ENCODE data around the gene FOXF1. TPM values are rescaled to one million over a fixed set of nuclear protein-coding genes. Genes with fewer than 3 reads are reported as not detected.

Gene FOXF1
- total RNA-seq, 2 experiments from 2014 or later, result not detected

DNA sequence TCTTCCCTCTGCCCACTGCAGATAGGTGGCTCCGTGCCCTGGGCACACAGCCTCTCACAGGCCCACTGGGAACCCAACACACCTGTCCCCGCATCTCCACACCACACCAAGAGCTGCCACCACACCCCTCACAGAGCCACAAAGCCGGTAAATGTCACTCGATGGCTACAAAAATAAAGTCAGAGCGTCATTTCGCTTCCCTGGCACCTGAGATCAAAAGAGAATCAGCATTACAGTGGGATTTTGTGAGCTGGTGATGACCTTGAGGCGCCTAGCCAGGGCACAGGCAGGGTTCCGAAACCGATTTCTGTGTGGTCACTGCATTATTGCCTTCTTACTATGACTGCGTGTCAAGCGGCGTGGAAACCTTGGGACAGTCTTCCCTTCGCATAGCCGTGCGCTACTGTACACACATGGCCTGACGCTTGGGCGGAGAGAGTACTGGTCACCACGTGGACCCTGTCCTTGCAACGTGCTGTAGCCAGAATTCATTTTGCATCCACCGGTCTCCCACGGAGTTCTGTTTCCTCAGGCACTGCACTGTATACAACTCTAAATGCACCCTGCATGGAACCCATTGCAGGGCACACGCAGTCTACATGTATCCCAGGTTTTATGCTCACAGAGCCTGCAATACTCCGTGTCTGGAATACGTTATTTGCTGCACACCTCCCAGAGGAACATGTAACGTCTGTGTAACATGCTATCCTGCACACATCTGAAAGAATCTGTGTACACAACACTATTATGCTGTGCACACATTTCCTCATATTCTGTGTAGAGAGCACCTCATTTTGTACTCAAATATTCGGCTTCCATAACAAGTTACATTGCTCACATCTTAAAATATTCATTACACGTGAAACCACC lies 5.8 kb upstream of the FOXF1 start:
- H3K36me3 Mint-ChIP-seq (ENCODE audit: low read depth), result peaks cover 10% of the 10 kb centered on the region
- ChIA-PET CTCF (no interaction called here), POLR2A (no interaction called here)
- H3K9me3 Mint-ChIP-seq, result no peaks in the 10 kb centered on the region
- peak overlapping the region; percentile 11 for H3K4me3 Mint-ChIP-seq
- H3K4me1 Mint-ChIP-seq, result peaks cover 18% of the 10 kb centered on the region
- peaks cover 87% of the 10 kb centered on the region for H3K27me3 Mint-ChIP-seq
- H3K27ac Mint-ChIP-seq, result no peak overlapping the region
- DNase-seq, result no peak

DNA sequence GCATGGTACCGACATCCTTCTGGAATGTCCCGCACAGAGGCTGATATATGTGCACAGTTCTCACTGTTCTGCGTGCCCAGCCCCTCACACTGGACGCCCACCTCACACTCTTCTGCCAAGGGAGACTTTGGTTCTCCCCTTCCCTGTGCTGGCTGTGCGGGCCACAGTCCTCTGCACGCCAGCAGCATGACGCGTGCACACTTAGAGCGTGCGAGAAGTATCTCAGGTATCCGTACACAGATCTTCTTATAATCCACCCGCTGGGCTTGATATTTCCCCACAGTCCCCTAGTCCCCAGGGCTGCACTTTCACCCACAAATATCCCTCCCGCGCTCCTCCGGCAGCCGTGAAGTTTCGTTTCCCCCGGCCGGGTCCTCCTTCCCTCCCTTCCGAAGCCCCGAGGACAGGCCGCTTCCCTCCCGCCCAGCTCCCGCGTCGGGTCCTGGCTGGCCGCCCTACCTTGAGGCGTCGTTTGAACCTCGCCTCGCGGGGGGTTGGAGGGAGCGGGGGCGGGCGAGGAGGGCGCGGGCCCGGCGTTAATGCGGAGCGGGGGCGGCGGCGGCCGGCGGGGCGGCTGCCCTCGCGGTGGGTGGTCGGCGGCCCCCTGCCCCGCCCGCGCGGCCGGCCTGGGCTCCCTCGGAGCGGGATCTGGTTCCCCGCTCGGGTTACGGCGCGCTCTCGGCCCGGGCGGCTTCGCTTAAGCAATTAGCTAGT lies 5.0 kb upstream of the FOXF1 start:
- POLR2A ChIA-PET, result no interaction called here
- H3K36me3 Mint-ChIP-seq (ENCODE audit: low read depth), result peaks cover 10% of the 10 kb centered on the region
- H3K27me3 Mint-ChIP-seq, result peaks cover 79% of the 10 kb centered on the region
- H3K27ac Mint-ChIP-seq, result no peak overlapping the region
- peak overlapping the region; percentile 11 for H3K4me3 Mint-ChIP-seq
- CTCF ChIA-PET, result no interaction called here
- DNase-seq, result no peak
- H3K4me1 Mint-ChIP-seq, result peaks cover 18% of the 10 kb centered on the region
- H3K9me3 Mint-ChIP-seq, result no peaks in the 10 kb centered on the region

DNA sequence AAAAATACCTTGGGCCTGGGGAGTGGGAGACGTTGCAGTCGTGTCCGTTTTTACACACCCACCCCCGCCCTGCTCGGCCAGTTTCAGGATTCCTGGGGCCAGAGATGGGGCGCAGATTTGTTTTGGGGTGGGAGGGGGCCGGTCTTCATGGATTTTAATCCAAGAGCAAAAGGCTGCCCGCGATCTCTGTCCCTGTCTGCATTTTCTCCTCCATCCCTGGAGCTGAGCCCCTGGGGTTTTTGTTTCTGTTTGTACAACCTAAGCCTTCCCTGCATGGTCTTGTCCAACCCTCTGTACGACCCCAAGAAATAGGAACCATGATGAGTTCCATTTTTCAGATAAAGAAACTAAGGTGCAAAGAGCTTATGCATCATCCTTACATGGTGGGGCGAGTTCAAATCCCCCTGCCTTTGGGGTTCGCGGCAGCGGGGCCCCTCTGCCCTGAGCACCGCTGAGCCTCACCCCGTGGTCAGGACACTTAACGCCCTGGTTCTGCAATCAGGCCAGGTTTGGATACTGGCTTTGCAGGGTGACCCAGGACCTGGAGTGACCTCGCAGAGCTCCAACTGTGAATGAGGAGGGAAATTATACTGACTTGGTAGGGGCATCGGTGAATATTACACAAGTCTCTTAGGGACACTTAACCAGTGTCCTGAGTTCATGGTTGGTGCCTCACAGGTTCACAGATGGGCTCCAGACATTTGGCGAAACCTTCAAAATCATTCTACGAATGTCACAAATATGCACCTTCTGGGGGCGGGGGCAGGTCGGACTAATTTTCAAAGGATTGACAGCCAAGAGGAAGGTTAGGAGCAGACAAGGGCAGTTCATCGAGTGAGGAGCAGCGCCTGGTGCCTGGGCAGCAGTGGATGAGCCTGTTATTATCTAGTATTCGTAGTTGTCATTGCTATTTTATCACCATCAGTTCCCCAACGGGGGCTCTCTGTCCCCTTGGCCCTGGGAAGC lies 4.1 kb upstream of the FOXF1 start:
- Mint-ChIP-seq H3K27me3 (peaks cover 73% of the 10 kb centered on the region), H3K4me3 (peak overlapping the region; percentile 11), H3K4me1 (peaks cover 21% of the 10 kb centered on the region), H3K9me3 (no peaks in the 10 kb centered on the region), H3K27ac (no peak overlapping the region), H3K36me3 (ENCODE audit: low read depth) (peaks cover 10% of the 10 kb centered on the region)
- ChIA-PET POLR2A (no interaction called here), CTCF (interaction anchor here (0.8 kb wide), 1 partner anchor 555 kb away, joined by 3 read pairs; no protein-coding TSS in a partner anchor)
- no peak for DNase-seq

DNA sequence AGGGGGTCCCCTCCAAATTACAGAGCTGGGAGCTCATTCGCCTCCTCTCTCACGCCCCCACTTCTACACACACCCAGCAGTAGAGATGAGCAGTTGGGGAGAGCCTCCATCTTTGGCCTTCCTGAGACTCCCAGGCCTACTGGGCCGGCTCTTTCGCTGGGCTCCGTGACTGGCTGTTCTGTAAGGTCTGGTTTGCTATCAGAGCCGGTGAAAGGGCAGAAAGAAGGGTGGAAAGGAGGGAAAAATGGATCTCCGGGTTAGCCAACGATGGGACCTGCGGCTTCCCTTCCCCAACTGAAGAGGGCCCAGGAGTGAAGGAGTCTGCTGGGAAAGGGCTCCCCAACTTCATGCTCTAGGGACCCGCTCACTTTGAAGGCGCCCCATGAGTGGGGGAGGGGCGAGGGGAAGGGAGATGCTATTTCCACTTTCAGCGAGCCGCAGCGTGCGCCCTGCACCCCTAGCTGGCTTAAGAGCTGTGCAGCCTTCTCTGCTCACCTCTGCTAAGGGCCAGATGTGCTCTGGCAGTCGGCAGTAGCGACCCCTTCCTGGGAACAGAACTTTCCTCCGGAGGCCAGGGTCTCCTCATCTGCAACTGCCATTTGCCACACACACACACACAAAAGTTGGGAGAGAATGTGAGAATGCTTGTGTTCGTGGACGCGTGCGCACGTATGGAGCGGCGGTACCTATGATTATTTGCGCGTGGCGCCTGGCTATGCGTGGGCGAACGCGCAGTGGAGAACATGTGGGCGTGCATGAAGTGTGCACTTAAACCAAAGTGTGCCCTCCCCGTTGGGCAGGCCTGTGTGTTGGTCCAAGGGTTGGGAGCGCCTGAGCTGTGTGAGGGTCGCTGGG lies 2.9 kb upstream of the FOXF1 start:
- Mint-ChIP-seq H3K27ac (peak overlapping the region; percentile 59), H3K36me3 (ENCODE audit: low read depth) (peaks cover 10% of the 10 kb centered on the region), H3K27me3 (peaks cover 69% of the 10 kb centered on the region), H3K4me1 (peaks cover 23% of the 10 kb centered on the region), H3K9me3 (no peaks in the 10 kb centered on the region), H3K4me3 (peak overlapping the region; percentile 6)
- ChIA-PET POLR2A (no interaction called here), CTCF (no interaction called here)
- DNase-seq, result no peak

DNA sequence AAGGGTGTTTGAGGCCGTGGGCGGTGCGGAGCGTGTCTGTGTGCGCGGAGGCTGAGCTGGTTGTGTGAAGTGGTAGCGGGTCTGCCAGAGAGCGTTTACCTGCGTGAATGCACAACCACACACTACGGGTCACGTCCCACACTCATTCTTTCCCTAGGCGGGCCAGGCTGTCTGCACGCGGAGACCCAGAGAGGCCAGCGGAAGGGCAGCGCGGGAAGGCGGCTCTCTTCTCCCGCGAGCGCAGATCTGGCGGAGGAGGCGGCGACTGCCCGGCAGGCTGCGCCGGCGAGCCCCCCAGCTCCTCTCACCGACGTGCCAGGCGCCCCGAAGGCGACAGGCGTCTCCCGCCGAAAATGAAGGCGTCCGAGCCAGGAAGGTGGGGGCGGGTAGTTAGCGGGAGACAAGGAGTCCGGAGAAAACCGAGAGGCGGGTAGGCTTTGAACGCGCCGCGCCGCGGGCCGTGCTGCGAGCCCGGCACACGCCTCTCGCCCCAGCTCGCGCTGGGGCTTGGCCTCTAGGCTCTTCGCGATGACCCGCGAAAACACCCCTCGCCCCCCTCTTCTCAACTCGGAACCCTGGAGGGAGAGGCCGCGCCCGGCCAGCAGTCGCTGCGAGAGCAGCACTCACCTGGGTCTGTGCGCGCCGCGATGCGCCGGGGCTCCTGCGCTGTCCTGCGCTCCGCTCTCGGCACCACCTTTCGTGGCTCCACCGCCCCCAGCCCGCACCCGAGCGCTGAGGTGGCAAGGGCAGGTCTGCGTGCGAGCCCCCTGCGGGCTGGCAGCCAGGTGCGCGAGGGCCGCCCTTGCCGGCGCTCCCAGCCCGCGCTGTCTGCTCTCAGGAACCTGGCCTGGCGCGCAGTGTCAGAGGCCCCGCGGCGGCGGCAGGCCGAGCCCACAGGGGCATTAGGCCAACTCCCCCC lies 2.0 kb upstream of the FOXF1 start:
- H3K36me3 Mint-ChIP-seq (ENCODE audit: low read depth), result peaks cover 10% of the 10 kb centered on the region
- CTCF ChIA-PET, result no interaction called here
- H3K27ac Mint-ChIP-seq, result peak overlapping the region; percentile 59

DNA sequence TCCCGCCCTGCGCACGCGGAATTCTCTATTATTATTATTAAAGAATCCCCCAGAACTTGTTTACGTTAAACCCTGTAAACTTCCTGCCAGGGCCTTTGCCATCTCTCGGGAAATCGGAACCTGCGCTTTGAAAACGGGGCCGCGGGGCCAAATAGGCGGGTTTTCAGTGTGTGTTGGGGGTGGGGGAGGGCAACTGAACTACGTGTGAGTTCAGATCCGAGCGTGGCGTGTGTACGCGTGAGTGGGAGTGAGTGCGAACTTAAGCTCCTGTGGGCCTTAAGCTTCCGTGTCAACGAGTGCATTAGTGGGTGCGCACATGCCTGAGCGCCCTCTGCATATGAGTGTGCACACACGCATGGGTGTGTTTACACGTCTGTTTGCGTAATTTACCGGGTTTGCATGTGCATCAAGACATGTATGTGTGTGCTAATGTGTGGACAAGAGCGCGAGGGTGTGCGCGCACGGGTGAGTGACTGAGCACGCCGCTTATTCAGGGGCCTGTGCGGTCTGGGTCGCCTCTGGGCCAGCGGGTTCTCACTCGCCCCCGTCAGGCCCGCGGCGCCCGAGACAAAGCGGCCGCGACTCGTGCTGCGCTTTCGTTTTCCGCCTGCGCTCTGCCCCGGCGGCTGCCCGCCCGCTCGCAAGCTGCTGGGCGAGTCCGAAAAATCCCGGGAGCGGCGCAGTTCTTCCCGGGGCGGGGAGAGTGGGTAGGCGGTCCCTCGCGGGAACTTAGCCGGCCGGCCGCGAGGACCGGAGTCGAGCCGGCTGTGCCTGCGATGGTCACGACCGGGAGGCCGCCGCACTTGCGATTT lies 1.2 kb upstream of the FOXF1 start:
- Mint-ChIP-seq H3K27ac (peak overlapping the region; percentile 44), H3K27me3 (peaks cover 67% of the 10 kb centered on the region), H3K36me3 (ENCODE audit: low read depth) (peaks cover 10% of the 10 kb centered on the region), H3K9me3 (no peaks in the 10 kb centered on the region), H3K4me3 (peak overlapping the region; percentile 74), H3K4me1 (peaks cover 26% of the 10 kb centered on the region)
- peak; percentile 28 for DNase-seq
- ChIA-PET POLR2A (no interaction called here), CTCF (no interaction called here)

More for the DNA sequence above, 2.0 kb upstream of the FOXF1 start:
- H3K4me3 Mint-ChIP-seq, result peak overlapping the region; percentile 6
- no peaks in the 10 kb centered on the region for H3K9me3 Mint-ChIP-seq
- peaks cover 69% of the 10 kb centered on the region for H3K27me3 Mint-ChIP-seq
- POLR2A ChIA-PET, result no interaction called here
- no peak for DNase-seq
- H3K4me1 Mint-ChIP-seq, result peaks cover 23% of the 10 kb centered on the region

DNA sequence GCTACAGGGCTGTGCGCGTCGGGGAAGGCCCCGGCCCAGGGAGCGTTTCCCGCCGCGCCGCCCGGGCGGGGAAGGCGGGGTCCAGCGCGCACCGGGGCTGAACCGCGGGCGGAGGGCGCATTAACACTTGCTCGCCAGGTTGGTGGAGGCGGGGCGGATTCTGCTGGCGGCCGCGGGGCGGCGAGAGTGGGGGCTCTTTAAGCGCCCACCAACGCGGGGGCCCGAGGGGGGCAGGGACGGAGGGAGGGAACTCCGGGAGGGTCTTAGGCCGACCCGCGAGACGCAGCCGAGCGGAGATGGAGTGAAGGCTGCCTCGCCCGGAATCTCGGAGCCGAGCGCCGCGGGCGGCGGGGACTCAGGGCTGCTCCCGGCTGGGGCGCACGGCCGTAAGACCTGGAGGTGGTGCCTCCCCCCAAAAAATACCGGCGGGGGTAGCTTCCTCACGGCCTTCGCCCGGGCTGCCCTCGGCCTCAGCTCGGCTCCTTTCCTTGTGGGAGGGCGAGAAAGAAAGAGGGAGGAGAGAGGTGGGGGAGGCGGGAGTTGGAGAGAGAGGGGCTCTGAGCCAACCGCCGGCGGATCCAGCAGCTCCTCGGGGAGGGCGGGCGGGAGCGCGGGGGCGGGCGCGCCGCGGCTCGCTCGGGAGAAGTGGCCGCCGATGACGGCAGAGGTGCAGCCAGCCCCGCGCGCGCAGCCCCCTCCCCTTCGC lies 415 bp upstream of the FOXF1 start:
- Mint-ChIP-seq H3K4me1 (peaks cover 26% of the 10 kb centered on the region), H3K27ac (no peak overlapping the region), H3K9me3 (no peaks in the 10 kb centered on the region), H3K27me3 (peaks cover 67% of the 10 kb centered on the region), H3K36me3 (ENCODE audit: low read depth) (peaks cover 10% of the 10 kb centered on the region), H3K4me3 (peak overlapping the region; percentile 74)
- no peak for DNase-seq
- ChIA-PET POLR2A (no interaction called here), CTCF (no interaction called here)

DNA sequence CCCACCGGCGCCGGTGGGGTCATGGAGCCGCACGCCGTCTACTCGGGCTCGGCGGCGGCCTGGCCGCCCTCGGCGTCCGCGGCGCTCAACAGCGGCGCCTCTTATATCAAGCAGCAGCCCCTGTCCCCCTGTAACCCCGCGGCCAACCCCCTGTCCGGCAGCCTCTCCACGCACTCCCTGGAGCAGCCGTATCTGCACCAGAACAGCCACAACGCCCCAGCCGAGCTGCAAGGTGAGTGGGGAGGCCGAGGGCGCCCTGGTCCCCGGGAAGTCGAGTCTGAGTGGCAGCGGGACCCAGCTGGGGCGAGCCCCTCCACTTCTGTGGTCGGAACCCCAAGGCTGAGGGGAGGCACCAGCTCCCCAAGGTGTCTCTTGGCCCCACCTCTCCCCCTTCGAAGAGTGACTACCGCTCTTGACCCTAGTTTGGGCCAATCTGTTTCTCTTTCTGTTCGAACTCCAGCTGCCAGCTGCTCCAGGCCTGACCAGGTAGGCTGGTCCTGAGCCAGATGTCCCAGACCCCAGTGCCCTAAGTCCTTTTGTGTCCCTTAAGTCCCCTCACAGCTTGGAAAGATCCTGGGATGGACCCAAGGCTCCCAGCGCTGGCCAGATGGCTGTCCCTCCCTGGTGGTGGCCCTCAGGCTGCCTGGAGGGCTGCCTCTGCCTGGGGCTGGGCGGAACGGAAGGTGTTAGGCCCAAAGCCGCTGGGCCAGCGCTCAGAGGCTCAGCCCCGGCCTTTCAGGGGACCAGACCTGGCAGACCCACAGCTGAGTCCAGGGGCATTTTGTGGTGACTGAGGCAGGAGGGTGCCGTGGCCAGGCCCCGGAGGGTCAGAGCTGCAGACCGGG lies 1.2 kb downstream of the FOXF1 start:
- peaks cover 18% of the 10 kb centered on the region for H3K4me1 Mint-ChIP-seq
- ChIA-PET POLR2A (no interaction called here), CTCF (interaction anchor here (0.8 kb wide), 1 partner anchor 9 kb away, joined by 3 read pairs; no protein-coding TSS in a partner anchor)
- H3K27me3 Mint-ChIP-seq, result peaks cover 67% of the 10 kb centered on the region
- H3K9me3 Mint-ChIP-seq, result no peaks in the 10 kb centered on the region
- DNase-seq, result no peak
- no peak overlapping the region for H3K27ac Mint-ChIP-seq
- no peak overlapping the region for H3K4me3 Mint-ChIP-seq
- peaks cover 10% of the 10 kb centered on the region for H3K36me3 Mint-ChIP-seq (ENCODE audit: low read depth)

DNA sequence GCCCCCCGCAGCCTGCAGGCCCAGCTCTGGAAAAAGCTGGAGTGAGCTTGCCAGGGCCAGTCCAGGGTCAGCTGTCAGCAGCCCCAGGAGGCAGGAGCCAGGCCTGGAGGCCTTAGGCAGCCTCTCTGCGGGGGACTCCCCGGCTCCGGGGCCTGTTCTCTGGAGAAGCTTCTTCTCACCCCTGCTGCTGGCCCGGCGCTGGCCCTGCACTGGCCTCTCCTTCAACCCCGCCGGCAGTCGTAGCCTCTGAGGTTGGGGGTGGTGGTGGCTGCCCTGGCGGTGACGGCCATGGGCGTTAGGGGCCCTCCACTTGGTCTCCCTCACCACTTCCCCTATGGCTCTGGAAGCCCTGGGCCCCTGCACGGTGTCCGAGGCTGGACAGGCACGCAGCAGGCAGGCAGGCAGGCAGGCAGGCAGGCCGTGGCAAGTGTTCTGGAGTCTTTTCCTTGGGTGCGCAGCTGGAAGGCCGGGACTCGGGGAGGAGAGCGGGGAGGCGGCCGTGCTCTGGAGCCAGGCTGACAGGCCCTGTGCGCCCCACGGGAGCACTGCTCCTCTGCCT lies 2.1 kb downstream of the FOXF1 start:
- ChIA-PET POLR2A (no interaction called here), CTCF (no interaction called here)
- Mint-ChIP-seq H3K4me3 (no peak overlapping the region), H3K4me1 (peaks cover 18% of the 10 kb centered on the region), H3K9me3 (no peaks in the 10 kb centered on the region), H3K27me3 (peaks cover 66% of the 10 kb centered on the region), H3K27ac (no peak overlapping the region), H3K36me3 (ENCODE audit: low read depth) (peaks cover 10% of the 10 kb centered on the region)
- no peak for DNase-seq
